ENCODE data around the gene FBXO47. TPM values are rescaled to one million over a fixed set of nuclear protein-coding genes. Genes with fewer than 3 reads are reported as not detected.

Gene FBXO47
- total RNA-seq, 1 donor from 2014 or later: not detected

DNA sequence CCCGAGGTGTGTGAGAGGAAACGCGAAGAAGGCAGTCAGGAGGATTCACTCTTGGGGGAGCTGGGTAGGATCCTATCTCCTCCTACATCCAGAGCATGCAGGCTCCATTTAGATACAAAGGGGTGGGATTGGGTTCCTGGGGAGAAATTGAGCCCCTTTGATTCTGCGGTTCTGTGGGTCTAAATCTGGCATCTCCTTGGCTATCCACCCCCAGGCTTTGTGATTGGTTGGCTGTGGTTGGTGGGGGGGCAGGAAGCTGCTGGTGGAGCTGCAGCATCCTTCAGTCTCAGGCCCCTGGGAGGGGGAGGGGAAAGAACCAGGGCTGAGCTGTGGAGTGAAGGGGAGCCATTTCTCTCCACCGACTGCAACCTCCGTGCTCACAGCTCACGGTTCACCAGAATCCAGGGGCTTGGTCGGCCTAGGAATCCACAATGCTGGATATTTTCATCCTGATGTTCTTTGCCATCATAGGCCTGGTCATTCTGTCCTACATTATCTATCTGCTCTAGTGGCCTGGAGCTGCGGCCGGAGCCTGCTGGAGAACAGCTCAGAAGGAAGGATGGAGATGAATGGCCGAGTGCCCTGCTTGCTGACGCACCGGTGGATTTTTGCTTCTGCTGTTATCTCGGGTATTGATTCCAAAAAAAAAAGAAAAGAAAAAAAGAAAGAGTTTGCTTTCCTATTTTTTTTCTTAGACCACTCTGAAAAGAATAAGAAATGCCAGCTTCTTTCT lies 41.8 kb downstream of the FBXO47 start, which contains the start of gene LASP1NB:
Gene LASP1NB (plus strand): TSS at position 352 of the 733 bp plus-strand sequence.
- peaks cover 0 to under 1% of the 10 kb centered on the region in 2 donors for H3K36me3 ChIP-seq
- H3K27me3 ChIP-seq: no peaks in the 10 kb centered on the region
- no peaks in the 10 kb centered on the region for H3K9me3 ChIP-seq
- peak within 1 kb of the TSS in 1 of 2 donors; percentile 20 for H3K4me3 ChIP-seq
- H3K27ac ChIP-seq: peak within 1 kb of the TSS; percentile 75
- peaks cover 24% of the 10 kb centered on the region for H3K4me1 ChIP-seq
- peak in 1 of 2 donors; percentile 14 for TF ChIP-seq POLR2AphosphoS5 (IDR thresholded peaks at IDR 0.05; ENCODE audit: insufficient read depth in 1 of 2, low read depth in 1 of 2)
- TF ChIP-seq CTCF (IDR thresholded peaks at IDR 0.05): no peak
- no peak for TF ChIP-seq POLR2A (IDR thresholded peaks at IDR 0.05)
- intact Hi-C loops (cut with DNase I): loop anchor here (10.0 kb wide), 1 partner anchor 51 kb away; the partner anchor contains the start of gene LASP1
- no peak for DNase-seq (ENCODE audit: extremely low spot score in 2 of 2)

GRCh38 chr17:38922538-38923297 lies 44.5 kb downstream of the FBXO47 start:
- Histone ChIP-seq H3K27me3 (no peaks in the 10 kb centered on the region), H3K4me3 (no peak overlapping the region), H3K4me1 (peaks cover 24% of the 10 kb centered on the region), H3K36me3 (peaks cover 0 to 28% of the 10 kb centered on the region in 2 donors), H3K27ac (peak overlapping the region; percentile 37), H3K9me3 (no peaks in the 10 kb centered on the region)
- intact Hi-C loops (cut with DNase I): loop anchor here (10.0 kb wide), 1 partner anchor 48 kb away; the partner anchor contains the start of gene LASP1
- DNase-seq (ENCODE audit: extremely low spot score in 2 of 2): no peak
- TF ChIP-seq POLR2AphosphoS5 (IDR thresholded peaks at IDR 0.05; ENCODE audit: insufficient read depth in 1 of 2, low read depth in 1 of 2): no peak
- TF ChIP-seq POLR2A (IDR thresholded peaks at IDR 0.05): no peak
- TF ChIP-seq CTCF (IDR thresholded peaks at IDR 0.05): no peak

DNA sequence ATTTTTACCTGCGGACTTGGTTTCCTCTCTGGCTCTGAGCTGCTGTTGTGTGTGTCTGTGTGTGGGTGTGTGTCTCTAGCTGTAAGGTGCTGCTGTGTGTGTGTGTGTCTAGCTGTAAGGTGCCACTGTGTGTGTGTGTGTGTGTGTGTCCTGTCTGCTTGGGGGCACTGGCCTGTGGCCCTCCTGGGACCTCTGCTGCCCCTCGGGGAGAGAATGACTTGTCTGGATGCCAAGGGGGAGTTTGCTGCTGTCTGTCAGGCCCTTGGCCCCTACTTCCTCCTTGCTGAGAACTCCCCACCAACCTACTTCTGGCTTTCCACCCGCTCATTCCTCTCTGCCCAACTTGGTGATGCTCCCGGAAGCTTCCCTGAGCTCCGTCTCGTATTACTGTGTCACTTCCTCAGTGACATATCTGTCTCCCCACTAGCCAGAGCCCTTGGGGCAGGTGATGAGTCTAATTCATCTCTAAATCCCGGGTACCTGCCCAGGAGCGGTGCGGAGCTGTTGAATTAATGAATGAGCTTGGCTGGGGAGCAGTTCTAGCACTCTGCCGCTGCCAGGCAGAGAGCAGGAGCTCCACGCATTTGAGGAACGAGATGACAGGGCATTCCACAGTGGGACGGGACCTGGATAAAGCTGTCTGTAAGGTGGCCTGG lies 45.3 kb downstream of the FBXO47 start:
- peaks cover 0 to 36% of the 10 kb centered on the region in 2 donors for H3K36me3 ChIP-seq
- no peak for DNase-seq (ENCODE audit: extremely low spot score in 2 of 2)
- intact Hi-C loops (cut with DNase I): loop anchor here (10.0 kb wide), 1 partner anchor 47 kb away; the partner anchor contains the start of gene LASP1
- H3K9me3 ChIP-seq: no peaks in the 10 kb centered on the region
- H3K4me3 ChIP-seq: no peak overlapping the region
- H3K4me1 ChIP-seq: peaks cover 24% of the 10 kb centered on the region
- TF ChIP-seq POLR2A (IDR thresholded peaks at IDR 0.05): no peak
- no peak for TF ChIP-seq CTCF (IDR thresholded peaks at IDR 0.05)
- TF ChIP-seq POLR2AphosphoS5 (IDR thresholded peaks at IDR 0.05; ENCODE audit: insufficient read depth in 1 of 2, low read depth in 1 of 2): no peak
- H3K27me3 ChIP-seq: no peaks in the 10 kb centered on the region
- H3K27ac ChIP-seq: peak overlapping the region; percentile 37

- Histone ChIP-seq H3K36me3 (peaks cover 0 to 47% of the 10 kb centered on the region in 2 donors), H3K4me1 (peaks cover 15% of the 10 kb centered on the region), H3K27ac (peak overlapping the region; percentile 56), H3K9me3 (no peaks in the 10 kb centered on the region), H3K4me3 (no peak overlapping the region), H3K27me3 (no peaks in the 10 kb centered on the region)
- TF ChIP-seq CTCF (IDR thresholded peaks at IDR 0.05): no peak
- no peak for TF ChIP-seq POLR2AphosphoS5 (IDR thresholded peaks at IDR 0.05; ENCODE audit: insufficient read depth in 1 of 2, low read depth in 1 of 2)
- no peak for TF ChIP-seq POLR2A (IDR thresholded peaks at IDR 0.05)
- DNase-seq (ENCODE audit: extremely low spot score in 2 of 2): no peak
- intact Hi-C loops (cut with DNase I): loop anchor here (10.0 kb wide), 1 partner anchor 46 kb away; the partner anchor contains the start of gene LASP1
Observed at GRCh38 chr17:38920374-38921291, 46.6 kb downstream of the FBXO47 start.
